Left ventricle myocardium inferior (tissue), 1 donor: ENCODE data around the gene NOP10. TPM values are rescaled to one million over a fixed set of nuclear protein-coding genes. Genes with fewer than 3 reads are reported as not detected.
A peak's percentile ranks its signal among the peaks of the same experiment; 100 is the strongest.

Source experiments
- DNase-seq: peaks from one replicate; pipeline ENCODE4 v3.0.0-alpha.2; 2020
- H3K27ac ChIP-seq: fragments of 200-600 bp; replicated peaks from 2 replicates; pipeline ENCODE4 v1.8.0; 2021
- H3K27me3 ChIP-seq: fragments of 200-600 bp; 2 replicates; pipeline ENCODE4 v1.8.0; 2021; ENCODE audit warnings: low read depth
- H3K36me3 ChIP-seq: fragments of 200-600 bp; 2 replicates; pipeline ENCODE4 v1.8.0; 2021
- H3K4me1 ChIP-seq: fragments of 200-600 bp; 2 replicates; pipeline ENCODE4 v1.8.0; 2021
- H3K4me3 ChIP-seq: fragments of 200-600 bp; 2 replicates; pipeline ENCODE4 v1.8.0; 2021; ENCODE audit warnings: mild to moderate bottlenecking, moderate library complexity
- H3K9me3 ChIP-seq: fragments of 200-600 bp; replicated peaks from 2 replicates; pipeline ENCODE4 v1.8.0; 2021
- intact Hi-C: fragments of 100-400 bp; cut with micrococcal nuclease; formaldehyde crosslinking; loops from one replicate; pipeline ENCODE4 v1.11.0; 2022
- total RNA-seq: library from RNA; stranded (reverse); fragmentation: NEBNext Ultra II Directional; extraction: Animal tissue kit (Norgen Biotek cat#: 25700); gene quantifications from one replicate; pipeline ENCODE4 v1.2.1, GENCODE V29; 2021
- TF ChIP-seq, protein P1 (sequence below): fragments of 200-600 bp; IDR thresholded peaks from 2 replicates; pipeline ENCODE4 v1.8.0; 2021; ENCODE audit warnings: antibody characterized with exemption, mild to moderate bottlenecking, borderline replicate concordance
- donor health status: DM: no; HTN: yes; CAD: no; lungs with severe emphysema.

Gene NOP10
- total RNA-seq, 1 donor from 2014 or later: 140 TPM

DNA sequence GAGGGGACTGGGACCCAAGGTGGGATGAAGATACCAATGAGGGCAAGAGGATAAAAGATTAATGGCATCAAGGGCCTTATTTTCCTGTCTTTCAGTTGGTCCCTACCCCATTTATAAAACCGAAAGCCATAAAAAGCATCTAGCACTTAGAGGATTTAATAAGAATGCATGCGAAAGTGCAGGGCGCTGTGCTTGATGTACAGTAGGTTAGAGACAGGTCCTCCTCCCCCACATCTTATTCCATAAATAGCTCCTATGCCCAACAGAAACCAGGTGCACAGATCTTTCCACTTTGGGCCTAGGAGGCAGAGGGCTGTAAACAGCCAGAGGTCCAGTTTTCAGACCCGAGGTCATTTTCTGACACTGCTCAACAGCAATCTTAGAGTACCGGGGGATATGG is 22.9 kb upstream of the NOP10 start:
- Histone ChIP-seq H3K9me3 (no peaks in the 10 kb centered on the region), H3K27me3 (no peaks in the 10 kb centered on the region), H3K4me3 (peak overlapping the region; percentile 99), H3K27ac (peak overlapping the region; percentile 100), H3K36me3 (peaks cover 33% of the 10 kb centered on the region), H3K4me1 (peaks cover 37% of the 10 kb centered on the region)
- TF ChIP-seq, protein P1, sequence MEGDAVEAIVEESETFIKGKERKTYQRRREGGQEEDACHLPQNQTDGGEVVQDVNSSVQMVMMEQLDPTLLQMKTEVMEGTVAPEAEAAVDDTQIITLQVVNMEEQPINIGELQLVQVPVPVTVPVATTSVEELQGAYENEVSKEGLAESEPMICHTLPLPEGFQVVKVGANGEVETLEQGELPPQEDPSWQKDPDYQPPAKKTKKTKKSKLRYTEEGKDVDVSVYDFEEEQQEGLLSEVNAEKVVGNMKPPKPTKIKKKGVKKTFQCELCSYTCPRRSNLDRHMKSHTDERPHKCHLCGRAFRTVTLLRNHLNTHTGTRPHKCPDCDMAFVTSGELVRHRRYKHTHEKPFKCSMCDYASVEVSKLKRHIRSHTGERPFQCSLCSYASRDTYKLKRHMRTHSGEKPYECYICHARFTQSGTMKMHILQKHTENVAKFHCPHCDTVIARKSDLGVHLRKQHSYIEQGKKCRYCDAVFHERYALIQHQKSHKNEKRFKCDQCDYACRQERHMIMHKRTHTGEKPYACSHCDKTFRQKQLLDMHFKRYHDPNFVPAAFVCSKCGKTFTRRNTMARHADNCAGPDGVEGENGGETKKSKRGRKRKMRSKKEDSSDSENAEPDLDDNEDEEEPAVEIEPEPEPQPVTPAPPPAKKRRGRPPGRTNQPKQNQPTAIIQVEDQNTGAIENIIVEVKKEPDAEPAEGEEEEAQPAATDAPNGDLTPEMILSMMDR: no peak
- DNase-seq: no peak
- intact Hi-C loops: no loop called here

DNA sequence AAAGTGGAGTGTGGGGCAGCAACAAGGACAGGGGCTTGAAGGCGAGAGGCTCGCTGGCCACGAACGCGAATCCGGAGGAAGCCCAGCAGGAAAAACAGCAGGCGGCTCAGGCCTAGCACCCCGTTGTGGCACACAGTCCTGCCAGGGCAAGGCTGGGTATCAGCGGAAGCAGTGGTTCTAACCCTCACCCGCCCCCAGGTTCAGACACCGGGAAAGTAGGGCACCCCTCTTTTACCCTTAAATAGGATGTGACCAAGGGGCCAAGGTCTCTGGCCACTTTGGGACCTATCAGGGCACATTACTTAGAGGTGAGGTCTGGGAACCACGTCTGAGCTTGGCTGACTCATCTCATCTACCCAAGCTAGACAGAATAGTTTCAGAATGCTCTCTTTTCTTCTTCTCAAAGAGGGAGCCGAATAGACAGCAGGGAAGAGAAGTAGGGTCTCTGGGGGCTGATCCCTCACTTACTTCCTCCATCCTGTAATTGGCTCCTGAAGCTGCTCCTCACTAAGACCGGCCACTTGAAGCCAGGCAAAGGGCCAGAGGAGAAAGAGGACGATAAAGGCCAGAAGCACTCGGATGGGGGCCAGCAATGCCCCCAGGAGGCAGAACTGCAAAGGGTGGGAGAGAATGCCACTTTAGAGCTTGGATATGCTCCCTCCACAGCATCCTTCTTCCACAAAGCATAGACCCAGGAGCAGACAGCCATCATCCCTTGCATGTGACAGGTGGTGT is 22.3 kb upstream of the NOP10 start:
- H3K9me3 ChIP-seq: no peaks in the 10 kb centered on the region
- peaks cover 37% of the 10 kb centered on the region for H3K4me1 ChIP-seq
- H3K36me3 ChIP-seq: peaks cover 39% of the 10 kb centered on the region
- no peaks in the 10 kb centered on the region for H3K27me3 ChIP-seq
- TF ChIP-seq, protein P1: no peak
- peak overlapping the region; percentile 100 for H3K27ac ChIP-seq
- DNase-seq: peak; percentile 50
- H3K4me3 ChIP-seq: peak overlapping the region; percentile 99
- intact Hi-C loops: no loop called here

DNA sequence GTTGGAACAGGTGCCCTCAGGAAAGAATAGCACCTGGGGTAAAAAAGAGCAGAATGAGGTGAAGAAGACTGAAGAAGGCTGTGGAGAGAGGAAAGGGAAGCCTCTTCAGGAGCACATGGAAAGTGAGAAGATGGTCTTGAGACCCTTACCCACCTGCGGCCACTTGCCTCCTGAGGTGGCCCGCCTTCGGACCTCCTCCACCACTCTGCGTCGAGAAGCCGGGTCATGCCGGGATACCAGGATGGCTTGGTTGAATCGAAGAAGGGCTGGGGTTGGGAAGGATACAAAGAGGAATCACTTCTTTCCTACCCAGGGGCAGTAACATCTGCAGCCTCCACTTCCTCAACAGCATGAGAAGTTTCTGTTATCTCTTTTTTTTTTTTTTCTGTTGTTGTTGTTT is 21.1 kb upstream of the NOP10 start:
- intact Hi-C loops: no loop called here
- TF ChIP-seq, protein P1: no peak
- no peak overlapping the region for H3K27ac ChIP-seq
- no peak for DNase-seq
- H3K36me3 ChIP-seq: peaks cover 51% of the 10 kb centered on the region
- H3K9me3 ChIP-seq: no peaks in the 10 kb centered on the region
- peaks cover 37% of the 10 kb centered on the region for H3K4me1 ChIP-seq
- no peak overlapping the region for H3K4me3 ChIP-seq
- H3K27me3 ChIP-seq: no peaks in the 10 kb centered on the region

DNA sequence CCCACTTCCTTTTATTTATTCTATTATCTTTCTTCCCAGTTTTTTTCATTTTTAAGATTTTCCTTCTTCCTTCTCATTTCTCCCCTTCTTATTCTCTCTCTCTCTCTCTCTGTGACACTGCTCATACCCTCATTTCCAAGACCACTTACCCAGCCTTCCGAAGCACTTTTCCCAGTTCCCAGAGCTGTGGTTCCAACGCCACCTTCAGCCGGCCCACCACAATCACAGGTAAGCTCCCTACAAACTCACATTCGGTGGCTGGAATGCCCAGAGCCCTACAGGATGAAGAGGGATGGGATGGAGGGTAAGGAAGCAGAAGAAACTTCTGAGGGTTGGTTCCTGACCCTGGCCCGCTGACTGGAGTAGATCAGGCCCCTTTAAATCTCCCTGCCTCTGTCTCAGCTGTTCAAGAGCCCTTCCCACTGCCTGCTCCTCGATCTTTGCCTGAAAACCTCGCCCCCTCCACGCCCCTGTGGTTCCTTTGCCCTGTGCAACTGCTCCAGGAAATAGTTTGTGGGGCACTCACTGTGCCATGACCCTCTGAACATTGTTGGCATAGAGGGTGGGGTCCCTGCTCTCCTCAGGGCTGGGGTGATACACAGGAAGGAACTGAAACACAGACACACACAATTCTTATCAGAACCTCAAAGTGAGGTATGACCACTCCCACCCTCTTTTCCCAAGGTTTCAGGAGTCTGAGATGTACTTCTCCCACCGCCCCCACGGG is 19.3 kb upstream of the NOP10 start:
- intact Hi-C loops: no loop called here

DNA sequence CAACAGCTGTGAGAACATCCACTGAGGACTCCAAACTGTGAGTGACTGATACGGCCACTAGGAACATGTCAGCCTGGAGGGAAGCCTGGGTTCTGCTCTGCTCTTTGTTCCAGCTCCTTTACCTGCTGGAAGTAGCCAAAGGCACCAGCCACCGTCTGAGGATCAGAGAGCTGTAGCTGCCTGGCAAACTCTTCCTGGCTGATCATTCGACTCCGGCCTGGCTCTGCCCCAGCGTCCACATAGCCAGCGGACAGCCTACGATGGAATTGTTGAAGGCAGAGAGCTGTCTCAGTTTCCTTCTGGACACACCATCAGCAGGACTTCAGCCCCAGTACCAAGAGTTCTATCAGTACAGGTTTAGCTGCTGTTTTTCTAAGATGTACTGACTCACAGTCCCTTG is 18.3 kb upstream of the NOP10 start:
- intact Hi-C loops: no loop called here
- peaks cover 76% of the 10 kb centered on the region for H3K36me3 ChIP-seq
- TF ChIP-seq, protein P1: no peak
- no peak overlapping the region for H3K4me3 ChIP-seq
- no peak overlapping the region for H3K27ac ChIP-seq
- H3K4me1 ChIP-seq: peaks cover 18% of the 10 kb centered on the region
- no peaks in the 10 kb centered on the region for H3K27me3 ChIP-seq
- no peaks in the 10 kb centered on the region for H3K9me3 ChIP-seq
- no peak for DNase-seq

More for the DNA sequence above, 19.3 kb upstream of the NOP10 start:
- Histone ChIP-seq H3K4me1 (peaks cover 25% of the 10 kb centered on the region), H3K27ac (no peak overlapping the region), H3K36me3 (peaks cover 69% of the 10 kb centered on the region), H3K4me3 (no peak overlapping the region), H3K9me3 (no peaks in the 10 kb centered on the region), H3K27me3 (no peaks in the 10 kb centered on the region)
- no peak for DNase-seq
- TF ChIP-seq, protein P1: no peak
